GM21737 (cell line): ENCODE data around the gene OTUD1.
A peak's percentile ranks its signal among the peaks of the same experiment; 100 is the strongest.
"Not testable (repeated sequence)": the region's sequence is repeated elsewhere in the genome, so short reads cannot be mapped to it uniquely, and the experiment has no call there.

ENCODE experiments used
- ATAC-seq: cut with Tn5 transposase; IDR thresholded peaks from one replicate; pipeline ENCODE4 v1.9.1; 2021; ENCODE audit warnings: mild to moderate bottlenecking, moderate library complexity; ENCODE audit not compliant: unreplicated experiment

OTUD1 gene, protein sequence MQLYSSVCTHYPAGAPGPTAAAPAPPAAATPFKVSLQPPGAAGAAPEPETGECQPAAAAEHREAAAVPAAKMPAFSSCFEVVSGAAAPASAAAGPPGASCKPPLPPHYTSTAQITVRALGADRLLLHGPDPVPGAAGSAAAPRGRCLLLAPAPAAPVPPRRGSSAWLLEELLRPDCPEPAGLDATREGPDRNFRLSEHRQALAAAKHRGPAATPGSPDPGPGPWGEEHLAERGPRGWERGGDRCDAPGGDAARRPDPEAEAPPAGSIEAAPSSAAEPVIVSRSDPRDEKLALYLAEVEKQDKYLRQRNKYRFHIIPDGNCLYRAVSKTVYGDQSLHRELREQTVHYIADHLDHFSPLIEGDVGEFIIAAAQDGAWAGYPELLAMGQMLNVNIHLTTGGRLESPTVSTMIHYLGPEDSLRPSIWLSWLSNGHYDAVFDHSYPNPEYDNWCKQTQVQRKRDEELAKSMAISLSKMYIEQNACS

GRCh38 chr10:23438547-23439451 lies at the start of gene OTUD1:
Gene OTUD1, plus strand, starts transcription at chr10:23439075. Its CDS starts 383 bp downstream, at chr10:23439458.
- peak; percentile 82 for ATAC-seq

GRCh38 chr10:23390408-23390807 lies 48.5 kb upstream of the OTUD1 start:
- not testable (repeated sequence) for ATAC-seq

GRCh38 chr10:23390809-23391208 lies 48.1 kb upstream of the OTUD1 start:
- ATAC-seq: no peak

DNA sequence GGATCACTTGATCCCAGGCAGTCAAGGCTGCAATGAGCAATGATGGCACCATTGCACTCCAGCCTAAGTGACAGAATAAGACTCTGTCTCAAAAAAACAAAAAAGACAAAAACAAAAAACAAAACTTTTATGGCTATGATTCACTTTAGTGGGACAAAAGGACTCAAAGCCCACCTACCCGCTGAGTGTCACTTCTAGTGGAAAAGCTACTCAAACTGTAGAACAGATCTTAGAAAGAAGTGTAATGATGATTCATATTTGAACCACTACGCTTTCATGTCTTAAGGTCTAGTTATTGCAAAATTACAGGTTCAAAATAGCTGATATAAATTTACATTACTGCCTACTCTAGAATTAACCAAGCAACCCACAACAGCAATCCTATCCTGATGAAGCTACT lies 47.1 kb upstream of the OTUD1 start:
- no peak for ATAC-seq

DNA sequence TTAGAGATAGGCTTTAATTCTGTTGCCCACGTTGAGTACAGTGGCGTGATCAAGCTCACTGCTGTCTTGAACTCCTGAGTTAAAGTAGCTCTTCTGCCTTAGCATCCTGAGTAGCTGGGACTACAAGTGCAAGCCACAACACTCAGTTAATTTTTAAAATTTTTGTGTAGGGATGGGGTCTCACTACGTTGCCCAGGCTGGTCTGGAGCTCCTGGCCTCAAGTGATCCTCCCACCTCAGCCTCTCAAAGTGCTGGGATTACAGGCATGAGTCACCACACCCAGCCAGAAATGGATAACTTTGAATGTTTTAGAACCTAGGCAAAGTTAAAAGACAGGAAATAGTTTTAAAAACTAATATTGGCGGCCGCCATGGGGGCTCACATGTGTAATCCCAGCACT lies 43.9 kb upstream of the OTUD1 start:
- ATAC-seq: no peak

DNA sequence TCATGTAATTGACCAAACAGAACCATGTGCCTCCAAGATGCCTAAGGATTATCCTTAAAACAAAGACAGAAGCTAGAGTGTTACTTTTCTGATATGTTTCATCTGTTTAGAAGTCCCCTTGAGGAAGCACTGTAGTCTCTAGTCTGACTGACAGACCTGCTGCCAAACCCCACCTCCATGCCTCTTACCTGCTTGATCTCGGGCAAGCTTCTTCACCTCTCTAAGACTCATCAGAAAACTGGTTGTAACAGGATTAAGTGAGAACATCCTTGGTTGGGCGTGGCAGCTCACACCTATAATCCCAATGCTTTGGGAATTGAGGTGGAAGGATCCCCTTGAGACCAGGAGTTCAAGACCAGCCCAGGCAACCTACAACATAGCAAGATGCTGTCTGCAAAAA lies 42.2 kb upstream of the OTUD1 start:
- no peak for ATAC-seq

GRCh38 chr10:23399701-23400144 lies 39.2 kb upstream of the OTUD1 start:
- no peak for ATAC-seq

DNA sequence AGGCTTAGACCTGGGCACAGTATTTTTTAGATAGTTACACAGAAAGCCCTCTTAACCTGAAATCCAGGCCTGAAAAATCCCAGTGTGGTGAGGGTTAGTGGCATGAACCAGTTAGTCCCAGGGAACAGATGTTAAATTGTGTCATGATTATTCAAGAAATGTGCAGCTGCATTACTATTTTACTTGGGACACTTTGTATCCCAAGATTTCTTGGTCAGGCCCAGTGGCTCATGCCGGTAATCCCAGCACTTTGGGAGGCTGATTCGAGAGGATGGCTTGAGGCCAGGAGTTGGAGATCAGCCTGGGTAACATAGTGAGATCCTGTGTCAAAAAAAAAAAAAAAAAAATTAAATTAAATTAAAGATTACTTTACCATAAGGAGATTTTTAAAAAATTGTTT lies 36.0 kb upstream of the OTUD1 start:
- no peak for ATAC-seq

DNA sequence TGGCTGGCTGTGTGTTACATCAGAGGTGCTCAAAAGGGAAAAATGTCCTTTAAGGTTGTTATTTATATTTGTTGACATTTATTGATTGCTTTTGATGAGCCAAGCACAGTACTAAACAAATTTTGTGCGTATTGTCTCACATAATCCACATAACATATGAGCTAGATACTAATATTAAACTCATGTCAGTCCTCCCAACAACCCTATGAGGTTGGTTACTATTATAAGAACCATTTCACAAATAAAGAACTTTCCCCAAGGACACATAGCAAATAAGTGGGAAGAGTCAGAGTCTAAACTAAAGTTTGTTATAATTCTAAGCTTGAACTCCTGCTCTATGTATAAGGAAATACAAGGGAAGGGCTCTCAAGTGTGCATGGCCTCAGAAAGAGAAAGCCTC lies 35.6 kb upstream of the OTUD1 start:
- no peak for ATAC-seq

DNA sequence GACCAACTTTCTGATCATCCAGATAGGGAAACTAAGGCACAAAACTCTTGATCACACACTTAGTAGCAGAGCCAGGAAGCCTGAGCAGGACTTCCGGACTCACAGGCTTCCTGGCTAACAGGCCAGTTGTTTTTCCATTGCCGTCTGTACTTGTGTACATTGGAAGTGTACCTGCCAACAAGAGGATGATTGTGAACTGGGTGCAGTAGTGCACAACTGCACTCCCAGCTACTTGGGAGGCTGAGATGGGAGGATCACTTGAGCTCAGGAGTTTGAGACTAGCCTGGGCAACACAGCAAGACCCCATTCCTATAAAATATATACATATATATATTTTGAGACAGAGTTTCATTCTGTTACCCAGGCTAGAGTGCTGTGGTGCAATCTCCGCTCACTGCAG lies 35.2 kb upstream of the OTUD1 start:
- ATAC-seq: no peak

DNA sequence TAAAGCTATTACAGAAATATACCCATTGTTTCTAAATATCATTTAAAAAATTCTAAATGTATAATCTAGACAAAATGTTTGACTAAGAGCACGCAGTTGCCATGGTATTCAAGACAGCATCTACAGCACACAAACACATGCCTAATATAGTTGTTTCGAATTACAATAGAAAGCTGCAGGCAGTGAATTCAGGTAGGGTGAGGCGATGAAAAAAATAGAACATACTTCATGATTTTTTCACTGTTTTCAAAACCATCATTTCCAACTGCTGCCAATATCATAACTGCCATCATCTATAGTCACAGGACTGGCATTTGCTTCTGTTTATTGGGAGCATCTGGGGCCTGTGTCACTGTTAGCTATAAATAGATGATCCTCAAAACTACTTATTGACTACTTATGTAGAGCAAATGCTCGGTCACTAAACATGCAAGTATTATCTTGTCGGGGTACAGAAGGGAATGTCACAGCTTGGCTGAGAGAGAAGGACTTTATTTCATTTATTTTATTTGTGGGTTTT lies 34.4 kb upstream of the OTUD1 start:
- no peak for ATAC-seq

GRCh38 chr10:23405540-23405939 lies 33.3 kb upstream of the OTUD1 start:
- ATAC-seq: no peak

GRCh38 chr10:23406409-23406808 lies 32.5 kb upstream of the OTUD1 start:
- no peak for ATAC-seq

- no peak for ATAC-seq
Measured at GRCh38 chr10:23408330-23408976, 30.4 kb upstream of the OTUD1 start.

GRCh38 chr10:23412223-23412622 lies 26.7 kb upstream of the OTUD1 start:
- no peak for ATAC-seq

DNA sequence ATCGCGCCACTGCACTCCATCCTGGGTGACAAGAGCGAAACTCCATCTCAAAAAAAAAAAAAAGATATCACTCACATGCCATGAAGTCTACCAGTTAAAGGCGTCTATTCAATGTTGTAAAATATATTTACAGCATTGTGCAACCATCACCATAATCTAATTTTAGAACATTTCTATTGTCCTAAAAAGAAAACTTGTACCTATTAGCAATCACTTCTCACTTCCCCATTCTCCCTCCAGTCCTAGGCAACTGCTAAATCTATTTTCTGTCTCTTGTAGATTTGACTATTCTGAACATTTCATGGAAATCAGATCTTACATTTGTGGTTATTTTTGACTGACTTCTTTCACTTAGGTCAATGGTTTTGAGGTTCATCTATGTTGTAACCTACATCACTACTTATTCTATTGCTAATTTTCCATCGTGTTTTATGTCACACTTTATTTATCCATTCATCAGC lies 25.2 kb upstream of the OTUD1 start:
- peak; percentile 86 for ATAC-seq

- ATAC-seq: no peak
Measured at GRCh38 chr10:23414658-23415057, 24.2 kb upstream of the OTUD1 start.

DNA sequence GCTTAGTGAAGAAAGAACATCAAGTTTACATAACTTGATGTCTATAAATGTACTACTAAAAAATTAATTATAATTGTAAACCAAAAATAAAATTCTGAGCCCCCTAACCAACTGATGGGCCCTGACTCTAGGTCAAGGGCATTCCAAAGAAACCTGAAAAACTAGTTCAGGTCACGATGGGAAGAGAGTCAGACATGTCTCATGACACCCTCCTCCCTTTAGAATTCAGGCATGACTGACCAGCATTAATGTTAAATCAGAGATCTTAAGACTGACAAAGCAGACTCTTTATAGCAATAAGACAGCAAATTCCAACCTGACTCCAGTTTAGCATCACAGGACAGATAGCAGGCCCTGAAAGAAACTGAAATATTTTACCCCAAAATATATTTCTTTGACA lies 21.6 kb upstream of the OTUD1 start:
- no peak for ATAC-seq

GRCh38 chr10:23418051-23418681 lies 20.7 kb upstream of the OTUD1 start:
- ATAC-seq: no peak

DNA sequence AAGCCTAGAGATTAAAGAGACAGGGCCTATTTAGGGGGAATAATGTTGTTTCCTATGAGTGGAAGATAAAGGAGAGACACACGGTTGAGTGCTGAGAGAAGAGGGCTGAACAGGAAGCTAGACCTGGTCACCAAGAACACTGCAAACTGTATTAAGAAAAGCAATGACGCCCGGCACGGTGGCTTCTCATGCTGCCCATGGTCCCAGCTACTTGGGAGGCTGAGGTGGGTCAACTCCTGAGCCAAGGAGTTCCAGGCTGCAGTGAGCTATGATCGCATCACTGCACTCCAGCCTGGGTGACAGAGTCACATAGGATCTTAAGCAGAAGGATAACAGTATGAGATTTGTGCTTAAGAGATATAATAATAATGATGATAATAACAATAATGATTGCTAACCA lies 19.7 kb upstream of the OTUD1 start:
- no peak for ATAC-seq
